HG02938 (cell line): Measurements from ENCODE around the gene TRAF3IP1.
"Not testable (repeated sequence)": the region's sequence is repeated elsewhere in the genome, so short reads cannot be mapped to it uniquely, and the experiment has no call there.

Experiments
- ATAC-seq: cut with Tn5 transposase; IDR thresholded peaks from one replicate; pipeline ENCODE4 v1.9.1; 2021; ENCODE audit warnings: mild to moderate bottlenecking, moderate library complexity; ENCODE audit not compliant: unreplicated experiment

Gene TRAF3IP1

GRCh38 chr2:238405217-238405555 lies 84.9 kb downstream of the TRAF3IP1 start:
- not testable (repeated sequence) for ATAC-seq

GRCh38 chr2:238406221-238406997 lies 86.1 kb downstream of the TRAF3IP1 start:
- ATAC-seq = no peak

GRCh38 chr2:238406998-238407285 lies 86.6 kb downstream of the TRAF3IP1 start:
- ATAC-seq = no peak

- no peak for ATAC-seq
These were observed 87.2 kb downstream of the TRAF3IP1 start for GRCh38 chr2:238407566-238407965.

- no peak for ATAC-seq
These were observed 88.5 kb downstream of the TRAF3IP1 start for GRCh38 chr2:238408615-238409340.

- no peak for ATAC-seq
These were observed 89.3 kb downstream of the TRAF3IP1 start for GRCh38 chr2:238409341-238410199.

- no peak for ATAC-seq
These were observed 91.9 kb downstream of the TRAF3IP1 start for GRCh38 chr2:238412067-238412767.

GRCh38 chr2:238413368-238413767 lies 93.0 kb downstream of the TRAF3IP1 start:
- no peak for ATAC-seq

GRCh38 chr2:238415036-238415764 lies 94.9 kb downstream of the TRAF3IP1 start:
- no peak for ATAC-seq

GRCh38 chr2:238415893-238416292 lies 95.6 kb downstream of the TRAF3IP1 start:
- ATAC-seq = no peak

- no peak for ATAC-seq
These were observed 98.1 kb downstream of the TRAF3IP1 start for GRCh38 chr2:238418196-238418998.

GRCh38 chr2:238418999-238419546 lies 98.8 kb downstream of the TRAF3IP1 start:
- no peak for ATAC-seq

- ATAC-seq = no peak
These were observed 100.1 kb downstream of the TRAF3IP1 start for GRCh38 chr2:238420442-238420841.

GRCh38 chr2:238420878-238421694 lies 100.8 kb downstream of the TRAF3IP1 start:
- no peak for ATAC-seq

- ATAC-seq = no peak
These were observed 101.3 kb downstream of the TRAF3IP1 start for GRCh38 chr2:238421695-238422035.

- no peak for ATAC-seq
These were observed 102.0 kb downstream of the TRAF3IP1 start for GRCh38 chr2:238422285-238422684.

GRCh38 chr2:238422940-238423339 lies 102.6 kb downstream of the TRAF3IP1 start:
- ATAC-seq = no peak

- no peak for ATAC-seq
These were observed 103.4 kb downstream of the TRAF3IP1 start for GRCh38 chr2:238423561-238424312.
